GM12864 (cell line): Measurements from ENCODE around the gene GPR171.

Experiments used
- DNase-seq: peaks from one replicate; pipeline ENCODE4 v3.0.0-alpha.2; 2011; ENCODE audit warnings: low read depth
- H3K4me3 ChIP-seq: 2 replicates; pipeline ENCODE4 v1.5.1; 2011; ENCODE audit warnings: mild to moderate bottlenecking, low read depth, low read length, control low read depth
- CTCF ChIP-seq: IDR thresholded peaks from 2 replicates; pipeline ENCODE4 v1.5.1; 2011; ENCODE audit warnings: low read depth, mild to moderate bottlenecking, moderate library complexity, low read length, control low read depth, inconsistent platforms; ENCODE audit errors: missing control alignments

GPR171 gene

GRCh38 chr3:151230646-151231045 lies 27.6 kb upstream of the GPR171 start:
- no peak overlapping the region for H3K4me3 ChIP-seq
- peak; percentile 19 for DNase-seq

GRCh38 chr3:151228666-151229040 lies 25.6 kb upstream of the GPR171 start:
- DNase-seq, result no peak
- TF ChIP-seq CTCF, result no peak
- no peak overlapping the region for H3K4me3 ChIP-seq

More at GRCh38 chr3:151230646-151231045, 27.6 kb upstream of the GPR171 start:
- no peak for TF ChIP-seq CTCF

GRCh38 chr3:151227807-151228665 lies 25.0 kb upstream of the GPR171 start:
- peak; percentile 49 for DNase-seq
- no peak overlapping the region for H3K4me3 ChIP-seq
- peak; percentile 86 for TF ChIP-seq CTCF

GRCh38 chr3:151227266-151227806 lies 24.3 kb upstream of the GPR171 start:
- no peak for DNase-seq
- H3K4me3 ChIP-seq, result no peak overlapping the region

GRCh38 chr3:151226825-151227224 lies 23.8 kb upstream of the GPR171 start:
- no peak for DNase-seq
- no peak for TF ChIP-seq CTCF
- no peak overlapping the region for H3K4me3 ChIP-seq

More at GRCh38 chr3:151227266-151227806, 24.3 kb upstream of the GPR171 start:
- TF ChIP-seq CTCF, result no peak

- no peak for DNase-seq
- H3K4me3 ChIP-seq, result no peak overlapping the region
- no peak for TF ChIP-seq CTCF
These were observed 23.1 kb upstream of the GPR171 start for GRCh38 chr3:151226088-151226563.
